NCI-H2081 (cell line): ENCODE measurements around the gene CHST1.
A peak's percentile ranks its signal among the peaks of the same experiment; 100 is the strongest.

Source experiments
- DNase-seq, 2 experiments: peaks; one replicate each; lab custom pipeline; 2025; lab: John Stamatoyannopoulos, UW

Gene CHST1

GRCh38 chr11:45674481-45675190, 9.2 kb upstream of the CHST1 start:
- no peak for DNase-seq

DNA sequence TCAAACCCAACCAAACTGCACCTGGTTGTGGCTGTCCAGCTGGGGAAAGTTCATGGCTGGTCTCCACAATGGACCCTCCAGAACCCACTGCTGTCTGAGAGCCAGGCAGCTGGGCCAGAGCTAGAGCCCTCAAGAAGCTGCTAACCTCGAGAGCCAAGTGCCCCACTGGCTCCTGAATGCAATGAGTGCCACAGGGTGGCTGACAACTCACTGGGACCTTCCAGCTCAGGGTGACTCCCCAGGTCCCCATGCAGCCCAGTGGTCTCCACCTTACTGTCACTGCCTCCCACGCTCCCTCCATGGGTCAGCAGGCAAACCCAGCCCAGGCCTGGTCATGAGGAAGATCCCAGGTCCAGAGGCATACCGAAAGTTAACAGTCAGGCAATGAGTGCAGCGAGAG, 8.0 kb upstream of the CHST1 start:
- no peak for DNase-seq

GRCh38 chr11:45672593-45672992, 7.2 kb upstream of the CHST1 start:
- no peak for DNase-seq

- DNase-seq, result no peak
Observed at GRCh38 chr11:45671246-45672171, 6.1 kb upstream of the CHST1 start.

- DNase-seq, result no peak
Observed at GRCh38 chr11:45670386-45671135, 5.1 kb upstream of the CHST1 start.

- no peak for DNase-seq
Observed at GRCh38 chr11:45669956-45670355, 4.5 kb upstream of the CHST1 start.

DNA sequence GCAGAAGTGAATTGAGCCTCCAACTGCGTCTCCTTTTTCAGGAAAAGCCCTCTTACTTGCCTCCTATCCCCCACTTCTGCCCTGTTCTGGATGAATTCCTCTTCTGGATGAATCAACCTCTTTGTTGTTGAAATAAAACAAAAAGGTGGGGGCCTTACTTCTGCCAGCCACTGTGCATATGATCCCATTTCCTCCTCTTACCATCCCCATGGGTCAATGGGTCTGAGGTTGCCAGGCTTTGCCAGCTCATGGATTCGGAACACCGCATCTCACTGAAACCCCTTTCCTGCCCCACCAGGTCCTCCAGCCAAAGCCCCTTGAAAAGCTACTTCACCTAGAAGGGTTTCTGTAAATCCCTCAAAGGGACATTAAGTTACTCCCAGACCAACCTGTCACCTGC, 3.7 kb upstream of the CHST1 start:
- DNase-seq, result no peak

GRCh38 chr11:45667929-45668680, 2.7 kb upstream of the CHST1 start:
- no peak for DNase-seq

GRCh38 chr11:45666648-45667642, 1.5 kb upstream of the CHST1 start:
- peak in 1 of 2 experiments; percentile 11 for DNase-seq

GRCh38 chr11:45665933-45666647, 668 bp upstream of the CHST1 start:
- DNase-seq, result no peak

GRCh38 chr11:45664376-45665205, 831 bp downstream of the CHST1 start:
- no peak for DNase-seq

- no peak for DNase-seq
Observed at GRCh38 chr11:45663486-45664375, 1.7 kb downstream of the CHST1 start.

DNA sequence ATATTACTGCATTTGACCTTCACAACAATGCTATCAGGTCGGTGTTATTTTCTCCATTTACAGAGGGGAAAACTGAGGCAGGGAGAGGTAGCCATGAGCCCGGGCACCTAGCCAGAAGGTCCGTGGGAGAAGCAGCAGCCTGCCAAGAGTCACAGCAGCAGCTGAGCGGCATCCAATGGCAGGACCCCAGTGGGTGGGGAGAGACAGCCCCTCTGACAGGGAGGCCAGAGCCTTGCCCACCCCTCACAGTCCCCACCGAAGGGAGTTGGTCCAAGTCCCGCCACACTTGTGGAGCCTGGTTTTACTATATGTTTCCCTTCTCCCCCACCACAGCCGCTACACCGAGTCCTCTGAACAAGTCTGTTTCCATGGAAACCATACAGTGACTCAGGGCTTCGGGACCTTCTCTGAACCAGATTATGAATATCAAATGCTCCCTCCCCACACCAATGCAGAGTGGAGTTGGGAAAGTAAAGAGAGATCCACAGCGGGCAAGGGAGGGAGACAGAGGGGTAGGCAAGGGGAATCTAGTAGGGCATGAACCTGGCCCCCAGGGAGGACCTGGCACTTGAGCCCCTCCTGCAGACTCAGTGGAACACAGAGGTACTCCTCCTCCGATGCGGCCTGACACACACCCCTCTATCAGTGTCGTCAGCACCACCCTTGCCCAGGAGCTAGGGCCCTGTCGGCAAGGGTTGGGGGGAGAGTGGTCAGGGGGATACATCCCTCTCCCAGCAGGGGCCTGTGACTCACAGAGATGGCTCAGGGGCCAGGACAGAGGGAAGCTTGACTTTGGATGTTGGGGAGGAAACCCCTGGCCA, 2.5 kb downstream of the CHST1 start:
- DNase-seq, result peak in 1 of 2 experiments; percentile 34

DNA sequence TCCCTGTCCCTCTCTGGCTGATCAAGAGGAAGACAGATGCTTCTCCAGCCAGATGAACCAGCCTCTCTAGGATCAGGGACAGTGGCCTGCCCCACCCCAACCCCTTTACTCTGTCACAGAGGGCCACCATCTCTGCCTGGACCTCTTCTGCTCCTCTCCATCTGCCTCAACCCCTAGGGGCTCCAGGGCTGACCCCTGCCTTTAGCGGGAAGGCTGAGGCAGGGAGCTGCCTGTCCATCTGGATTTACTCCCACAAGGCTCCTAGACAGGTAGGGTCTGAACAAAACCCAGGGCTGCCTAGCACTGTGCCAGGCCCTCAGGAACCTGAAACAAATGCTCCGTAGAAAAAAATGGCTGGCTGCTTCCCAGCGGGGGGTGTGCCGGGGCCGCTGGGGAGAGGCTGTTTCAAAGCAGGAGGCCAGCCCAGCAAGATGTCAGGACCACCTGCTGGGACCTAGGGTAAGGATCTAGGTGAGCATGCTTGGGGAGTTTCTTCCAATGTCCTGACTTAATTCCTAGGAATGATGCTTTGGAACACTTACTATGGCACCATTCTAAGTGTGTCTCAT, 3.2 kb downstream of the CHST1 start:
- no peak for DNase-seq

DNA sequence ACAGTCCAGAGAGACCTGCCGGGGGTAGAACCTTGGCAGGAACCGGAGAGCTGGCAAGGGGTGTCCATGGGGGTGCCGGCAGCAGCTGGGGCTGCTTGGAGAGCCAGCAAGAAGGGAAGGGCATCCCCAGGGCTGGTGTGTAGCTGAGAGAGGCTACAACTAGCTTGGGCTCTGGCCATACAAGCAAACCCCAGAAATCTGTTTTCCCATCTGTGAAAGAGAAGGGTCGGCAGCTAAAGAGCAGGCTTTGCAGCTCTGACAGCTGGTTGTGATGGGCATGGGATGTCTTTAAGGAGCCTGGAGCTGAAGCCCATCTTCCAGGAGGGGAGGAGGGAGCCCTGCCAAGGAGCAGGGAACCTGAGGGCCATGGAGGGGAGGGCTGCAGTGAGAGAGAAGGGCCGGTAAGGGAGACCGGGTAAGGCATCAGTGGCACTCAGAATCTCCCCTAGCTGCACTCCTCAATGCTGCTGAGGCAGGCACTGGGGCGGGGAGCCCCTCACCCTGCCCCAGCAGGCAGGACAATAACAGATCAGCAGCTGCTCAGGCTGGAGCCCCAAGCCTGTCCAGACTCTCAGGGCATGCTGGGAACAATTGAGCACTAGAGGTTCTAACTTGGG, 3.9 kb downstream of the CHST1 start:
- no peak for DNase-seq
